ENCODE data around the gene GAPVD1. TPM values are rescaled to one million over a fixed set of nuclear protein-coding genes. Genes with fewer than 3 reads are reported as not detected.

Gene GAPVD1
- total RNA-seq, 1 donor from 2014 or later = 44.0 TPM

DNA sequence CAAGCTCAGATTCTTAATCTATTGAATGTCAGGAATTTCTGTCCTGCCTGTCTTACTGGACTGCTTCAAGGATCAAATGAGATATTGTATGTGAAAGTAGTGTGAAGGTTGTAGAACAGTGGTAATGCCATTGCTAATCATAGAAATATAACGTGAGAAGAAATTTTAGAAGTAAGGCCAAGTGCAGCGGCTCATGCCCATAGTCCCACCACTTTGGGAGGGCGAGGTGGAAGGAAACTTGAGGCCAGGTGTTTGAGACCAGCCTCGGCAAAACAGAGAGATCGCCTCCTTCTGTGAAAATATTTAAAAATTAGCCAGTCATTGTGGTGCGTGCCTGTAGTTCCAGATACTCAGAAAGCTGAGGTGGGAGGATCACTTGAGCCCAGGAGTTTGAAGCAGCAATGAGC is 15.4 kb upstream of the GAPVD1 start:
- FAIRE-seq (no peak), DNase-seq (ENCODE audit: low read depth) (no peak)
- TF ChIP-seq, protein P1, sequence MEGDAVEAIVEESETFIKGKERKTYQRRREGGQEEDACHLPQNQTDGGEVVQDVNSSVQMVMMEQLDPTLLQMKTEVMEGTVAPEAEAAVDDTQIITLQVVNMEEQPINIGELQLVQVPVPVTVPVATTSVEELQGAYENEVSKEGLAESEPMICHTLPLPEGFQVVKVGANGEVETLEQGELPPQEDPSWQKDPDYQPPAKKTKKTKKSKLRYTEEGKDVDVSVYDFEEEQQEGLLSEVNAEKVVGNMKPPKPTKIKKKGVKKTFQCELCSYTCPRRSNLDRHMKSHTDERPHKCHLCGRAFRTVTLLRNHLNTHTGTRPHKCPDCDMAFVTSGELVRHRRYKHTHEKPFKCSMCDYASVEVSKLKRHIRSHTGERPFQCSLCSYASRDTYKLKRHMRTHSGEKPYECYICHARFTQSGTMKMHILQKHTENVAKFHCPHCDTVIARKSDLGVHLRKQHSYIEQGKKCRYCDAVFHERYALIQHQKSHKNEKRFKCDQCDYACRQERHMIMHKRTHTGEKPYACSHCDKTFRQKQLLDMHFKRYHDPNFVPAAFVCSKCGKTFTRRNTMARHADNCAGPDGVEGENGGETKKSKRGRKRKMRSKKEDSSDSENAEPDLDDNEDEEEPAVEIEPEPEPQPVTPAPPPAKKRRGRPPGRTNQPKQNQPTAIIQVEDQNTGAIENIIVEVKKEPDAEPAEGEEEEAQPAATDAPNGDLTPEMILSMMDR (IDR thresholded peaks at IDR 0.05; ENCODE audit: insufficient read depth, low read length, severe bottlenecking) = no peak
- no peaks in the 10 kb centered on the region for H3K36me3 ChIP-seq (ENCODE audit: control insufficient read depth, insufficient read depth, low read length)
- H3K27me3 ChIP-seq (ENCODE audit: control insufficient read depth, insufficient read depth, low read length) = no peaks in the 10 kb centered on the region
- no peak overlapping the region for H3K4me3 ChIP-seq (ENCODE audit: low read depth, low read length)

DNA sequence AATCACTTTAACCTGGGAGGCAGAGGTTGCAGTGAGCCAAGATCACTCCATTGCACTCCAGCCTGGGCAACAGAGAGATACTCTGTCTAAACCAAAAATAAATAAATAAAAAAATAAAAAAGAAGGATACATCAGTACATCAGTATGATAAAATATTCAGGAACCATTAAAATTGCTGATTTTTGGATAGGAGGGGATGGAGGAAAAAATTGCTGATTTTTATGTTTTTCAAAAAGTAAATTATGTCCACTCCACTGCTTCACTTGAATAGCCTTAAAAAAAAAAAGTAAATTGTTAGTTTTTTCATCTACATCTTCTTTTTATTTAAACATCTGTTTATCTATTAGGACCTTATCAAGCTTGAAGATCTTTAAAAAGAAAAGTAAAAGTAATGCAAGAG is 7.4 kb upstream of the GAPVD1 start:
- H3K4me3 ChIP-seq (ENCODE audit: low read depth, low read length) = no peak overlapping the region
- FAIRE-seq (no peak), DNase-seq (ENCODE audit: low read depth) (no peak)
- TF ChIP-seq, protein P1 (IDR thresholded peaks at IDR 0.05; ENCODE audit: insufficient read depth, low read length, severe bottlenecking) = no peak
- H3K36me3 ChIP-seq (ENCODE audit: control insufficient read depth, insufficient read depth, low read length) = no peaks in the 10 kb centered on the region
- no peaks in the 10 kb centered on the region for H3K27me3 ChIP-seq (ENCODE audit: control insufficient read depth, insufficient read depth, low read length)

DNA sequence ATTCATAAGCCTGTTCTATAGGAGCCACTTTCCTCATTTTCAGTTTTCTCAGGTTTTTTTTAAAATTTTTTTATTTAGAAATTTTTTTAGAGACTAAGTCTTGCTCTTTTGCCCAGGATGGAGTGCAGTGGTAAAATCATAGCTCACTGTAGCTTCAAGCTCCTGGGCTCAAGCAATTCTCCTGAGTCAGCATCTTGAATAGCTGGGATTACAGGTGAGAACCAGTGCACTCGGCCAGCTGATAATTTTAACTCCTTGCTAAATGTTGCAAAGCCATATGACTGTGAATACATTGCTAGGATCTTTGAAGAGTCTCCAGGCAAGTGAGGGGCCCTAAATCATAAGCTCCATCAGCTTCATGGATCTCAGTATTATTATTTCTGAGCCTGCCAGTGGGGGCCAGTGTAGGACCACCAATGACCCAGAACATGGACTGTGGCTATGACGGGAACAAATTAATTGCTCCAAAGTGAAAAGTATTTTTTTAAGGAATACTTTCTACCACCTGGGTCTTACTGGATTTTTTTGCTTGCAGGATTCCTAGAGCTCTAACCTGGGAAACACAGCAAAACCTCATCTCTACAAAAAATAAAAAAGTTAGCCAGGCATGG is 5.7 kb upstream of the GAPVD1 start:
- no peak overlapping the region for H3K4me3 ChIP-seq (ENCODE audit: low read depth, low read length)
- H3K27me3 ChIP-seq (ENCODE audit: control insufficient read depth, insufficient read depth, low read length) = no peaks in the 10 kb centered on the region
- FAIRE-seq = no peak
- H3K36me3 ChIP-seq (ENCODE audit: control insufficient read depth, insufficient read depth, low read length) = no peaks in the 10 kb centered on the region
- TF ChIP-seq, protein P1 (IDR thresholded peaks at IDR 0.05; ENCODE audit: insufficient read depth, low read length, severe bottlenecking) = peak; percentile 21
- no peak for DNase-seq (ENCODE audit: low read depth)

DNA sequence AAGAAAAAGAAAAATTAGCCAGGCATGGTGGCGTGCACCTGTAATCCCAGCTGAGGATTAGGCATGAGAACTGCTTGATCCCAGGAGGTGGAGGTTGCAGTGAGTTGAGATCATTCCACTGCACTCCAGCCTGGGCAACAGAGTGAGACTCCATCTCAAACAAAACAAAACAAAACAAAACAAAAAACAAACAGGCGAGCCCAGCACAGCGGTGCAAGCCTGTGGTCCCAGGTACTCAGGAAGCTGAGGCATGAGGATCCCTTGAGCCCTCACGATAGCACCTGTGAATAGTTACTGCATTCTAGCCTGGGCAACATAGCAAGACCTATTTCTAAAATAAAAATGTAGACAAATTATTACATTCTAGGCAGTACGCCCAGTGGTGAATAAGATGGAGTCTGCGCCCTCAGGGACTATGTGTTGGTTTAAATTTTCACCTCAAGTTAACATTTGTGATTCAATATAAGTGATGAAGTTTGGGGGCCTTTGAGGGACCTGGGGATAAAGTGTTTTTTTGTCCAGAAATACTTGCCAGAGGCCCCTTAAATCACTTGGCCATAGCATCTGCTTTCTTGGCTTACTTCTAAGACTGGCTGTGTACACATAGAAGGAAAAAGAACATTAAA is 3.4 kb upstream of the GAPVD1 start:
- TF ChIP-seq, protein P1 (IDR thresholded peaks at IDR 0.05; ENCODE audit: insufficient read depth, low read length, severe bottlenecking) = no peak
- Histone ChIP-seq H3K36me3 (ENCODE audit: control insufficient read depth, insufficient read depth, low read length) (no peaks in the 10 kb centered on the region), H3K4me3 (ENCODE audit: low read depth, low read length) (no peak overlapping the region), H3K27me3 (ENCODE audit: control insufficient read depth, insufficient read depth, low read length) (no peaks in the 10 kb centered on the region)
- FAIRE-seq (no peak), DNase-seq (ENCODE audit: low read depth) (no peak)

DNA sequence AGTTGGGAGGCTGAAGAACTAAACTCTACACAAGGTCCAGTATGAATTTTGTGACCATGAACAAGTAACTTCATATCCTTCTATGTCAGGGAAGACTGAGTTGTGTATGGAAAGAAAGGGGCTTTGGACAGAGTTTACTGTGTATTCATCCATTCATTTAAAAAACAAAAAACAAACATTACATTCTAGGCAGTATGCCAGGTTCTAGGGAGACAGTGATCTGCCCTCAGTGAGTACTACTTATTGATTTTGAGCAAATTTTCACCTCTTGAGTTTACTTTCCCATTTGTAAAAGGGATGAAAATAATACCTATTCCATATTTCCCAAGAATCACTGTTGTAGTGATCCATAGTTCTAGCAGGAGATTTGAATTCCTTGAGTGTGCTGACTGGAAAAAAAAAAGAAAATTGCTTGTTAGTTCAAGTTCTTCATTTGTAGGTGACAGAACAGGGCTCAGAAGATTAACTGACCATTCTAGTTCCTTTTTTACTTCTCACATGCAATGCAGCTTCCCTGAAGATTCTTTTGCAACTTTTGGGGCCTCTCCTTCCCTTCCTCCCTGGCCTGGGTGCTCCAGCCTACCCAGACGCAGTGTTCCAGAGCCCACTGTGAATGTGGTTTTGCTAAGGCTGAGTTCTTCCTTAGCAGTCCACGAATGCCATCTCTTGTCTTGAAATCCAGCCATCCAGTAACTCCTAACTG is 2.6 kb upstream of the GAPVD1 start:
- no peak for DNase-seq (ENCODE audit: low read depth)
- no peaks in the 10 kb centered on the region for H3K27me3 ChIP-seq (ENCODE audit: control insufficient read depth, insufficient read depth, low read length)
- no peak for FAIRE-seq
- TF ChIP-seq, protein P1 (IDR thresholded peaks at IDR 0.05; ENCODE audit: insufficient read depth, low read length, severe bottlenecking) = no peak
- no peaks in the 10 kb centered on the region for H3K36me3 ChIP-seq (ENCODE audit: control insufficient read depth, insufficient read depth, low read length)
- H3K4me3 ChIP-seq (ENCODE audit: low read depth, low read length) = no peak overlapping the region
